OCI-LY1 (cell line): ENCODE results near the gene HELZ2.

Experiments
- H2AFZ ChIP-seq: fragments of 200-600 bp; sonication (generic), shearing (Covaris generic); 2 replicates; pipeline ENCODE4 v1.6.0; 2014; ENCODE audit warnings: antibody characterized with exemption, mild to moderate bottlenecking, low read length
- H3F3A ChIP-seq: fragments of 200-600 bp; sonication (generic), shearing (Covaris generic); 2 replicates; pipeline ENCODE4 v1.6.0; 2014; ENCODE audit warnings: mild to moderate bottlenecking, antibody characterized with exemption, low read length, moderate library complexity; ENCODE audit not compliant: insufficient read depth
- H3K27ac ChIP-seq: fragments of 200-600 bp; sonication (generic); 2 replicates; pipeline ENCODE4 v1.5.1; 2014; ENCODE audit warnings: low read length, mixed run types, mild to moderate bottlenecking, low read depth; ENCODE audit not compliant: poor library complexity, severe bottlenecking
- H3K27me3 ChIP-seq: fragments of 200-600 bp; sonication (generic); 2 replicates; pipeline ENCODE4 v1.6.0; 2014; ENCODE audit warnings: antibody characterized with exemption, mild to moderate bottlenecking, low read length, moderate library complexity; ENCODE audit not compliant: insufficient read depth
- H3K36me3 ChIP-seq: fragments of 200-600 bp; sonication (generic); 2 replicates; pipeline ENCODE4 v1.6.1; 2014; ENCODE audit warnings: mild to moderate bottlenecking, antibody characterized with exemption, low read length, moderate library complexity, mixed read lengths; ENCODE audit not compliant: insufficient read depth
- H3K4me1 ChIP-seq: fragments of 200-600 bp; sonication (generic); 2 replicates; pipeline ENCODE4 v1.5.1; 2014; ENCODE audit warnings: mild to moderate bottlenecking, low read length, moderate library complexity; ENCODE audit not compliant: insufficient read depth, severe bottlenecking
- H3K4me2 ChIP-seq: fragments of 200-600 bp; sonication (generic), shearing (Covaris generic); 2 replicates; pipeline ENCODE4 v1.6.1; 2014; ENCODE audit warnings: low read length
- H3K4me3 ChIP-seq: fragments of 200-600 bp; sonication (generic); 2 replicates; pipeline ENCODE4 v1.5.1; 2014; ENCODE audit warnings: low read length, low read depth, mild to moderate bottlenecking, mixed read lengths; ENCODE audit not compliant: poor library complexity, severe bottlenecking
- H3K79me2 ChIP-seq: fragments of 200-600 bp; shearing (Covaris generic); 2 replicates; pipeline ENCODE4 v1.6.1; 2016; ENCODE audit warnings: mixed run types, low read length, mixed read lengths; ENCODE audit not compliant: insufficient read depth
- H3K9ac ChIP-seq: fragments of 200-600 bp; sonication (generic), shearing (Covaris generic); 2 replicates; pipeline ENCODE4 v1.6.1; 2014; ENCODE audit warnings: mild to moderate bottlenecking, low read length, mixed read lengths
- H3K9me2 ChIP-seq: fragments of 200-600 bp; sonication (generic), shearing (Covaris generic); 2 replicates; pipeline ENCODE4 v1.6.1; 2014; ENCODE audit warnings: low read depth, mild to moderate bottlenecking, low read length, mixed read lengths
- H3K9me3 ChIP-seq: fragments of 200-600 bp; shearing (Covaris generic); 2 replicates; pipeline ENCODE4 v1.6.1; 2014; ENCODE audit warnings: low read length, mixed read lengths
- H4K20me1 ChIP-seq: fragments of 200-600 bp; sonication (generic), shearing (Covaris generic); 2 replicates; pipeline ENCODE4 v1.6.0; 2016; ENCODE audit warnings: mild to moderate bottlenecking, low read length; ENCODE audit not compliant: insufficient read depth
- CTCF ChIP-seq: fragments of 200-600 bp; sonication (generic), shearing (Covaris generic); IDR thresholded peaks from 2 replicates; pipeline ENCODE4 v1.5.1; 2017; ENCODE audit warnings: mild to moderate bottlenecking, antibody characterized with exemption, low read length, moderate library complexity, mixed read lengths
- EZH2 ChIP-seq: fragments of 200-600 bp; sonication (generic), shearing (Covaris generic); IDR thresholded peaks from 2 replicates; pipeline ENCODE4 v1.8.0; 2017; ENCODE audit warnings: borderline replicate concordance, mixed run types, mild to moderate bottlenecking, antibody characterized with exemption, low read length, moderate library complexity, mixed read lengths

HELZ2 gene

GRCh38 chr20:63555661-63556381 is 18.2 kb downstream of the HELZ2 start:
- no peak for TF ChIP-seq EZH2
- no peak for TF ChIP-seq CTCF
- no peak overlapping the region for H3K9ac ChIP-seq
- no peaks in the 10 kb centered on the region for H4K20me1 ChIP-seq
- no peak overlapping the region for H3K4me2 ChIP-seq
- no peaks in the 10 kb centered on the region for H3K36me3 ChIP-seq
- H3K79me2 ChIP-seq = no peaks in the 10 kb centered on the region
- no peak overlapping the region for H2AFZ ChIP-seq
- H3K9me2 ChIP-seq = no peaks in the 10 kb centered on the region
- H3K27ac ChIP-seq = no peak overlapping the region
- H3K4me3 ChIP-seq = no peak overlapping the region
- H3K4me1 ChIP-seq = peaks cover 18% of the 10 kb centered on the region
- H3K9me3 ChIP-seq = no peaks in the 10 kb centered on the region
- H3K27me3 ChIP-seq = peaks cover 9% of the 10 kb centered on the region; the same call in 1 of the 2 replicates
- 0 out of 2 replicates have a peak, but pooled peaks cover 5% of the 10 kb centered on the region for H3F3A ChIP-seq

GRCh38 chr20:63554361-63555278 is 19.4 kb downstream of the HELZ2 start:
- Histone ChIP-seq H3K4me2 (peak overlapping the region; percentile 61; the same call in 1 of the 2 replicates), H3K4me1 (peaks cover 18% of the 10 kb centered on the region), H3K9me3 (no peaks in the 10 kb centered on the region), H2AFZ (no peak overlapping the region), H4K20me1 (no peaks in the 10 kb centered on the region), H3K79me2 (no peaks in the 10 kb centered on the region), H3K9ac (no peak overlapping the region), H3K27ac (no peak overlapping the region), H3K9me2 (no peaks in the 10 kb centered on the region), H3K27me3 (peaks cover 11% of the 10 kb centered on the region; the same call in 1 of the 2 replicates), H3F3A (0 out of 2 replicates have a peak, but pooled peaks cover 5% of the 10 kb centered on the region), H3K4me3 (no peak overlapping the region), H3K36me3 (no peaks in the 10 kb centered on the region)
- TF ChIP-seq EZH2 = no peak

- no peak within 1 kb of the TSS for H3K27ac ChIP-seq
- H3K27me3 ChIP-seq = peaks cover 11% of the 10 kb centered on the region; the same call in 1 of the 2 replicates
Observed at GRCh38 chr20:63553933-63554290, 20.1 kb downstream of the HELZ2 start, which contains the start of gene FNDC11. Gene FNDC11, plus strand, starts transcription at chr20:63554159. Its CDS starts 1,505 bp downstream, at chr20:63555664.

More at GRCh38 chr20:63553933-63554290, 20.1 kb downstream of the HELZ2 start, which contains the start of gene FNDC11:
- Histone ChIP-seq H3K9ac (no peak within 1 kb of the TSS), H3K36me3 (no peaks in the 10 kb centered on the region), H3K4me2 (peak within 1 kb of the TSS; percentile 61), H3K4me3 (peak within 1 kb of the TSS; percentile 48), H3K9me3 (no peaks in the 10 kb centered on the region), H3K4me1 (peaks cover 18% of the 10 kb centered on the region), H3K9me2 (no peaks in the 10 kb centered on the region), H3F3A (0 out of 2 replicates have a peak, but pooled peaks cover 5% of the 10 kb centered on the region), H4K20me1 (no peaks in the 10 kb centered on the region), H3K79me2 (no peaks in the 10 kb centered on the region), H2AFZ (no peak within 1 kb of the TSS)
- no peak for TF ChIP-seq EZH2
- TF ChIP-seq CTCF = no peak
